Skin of body (tissue), 2 donors: ENCODE measurements around the gene KREMEN1. TPM values are rescaled to one million over a fixed set of nuclear protein-coding genes. Genes with fewer than 3 reads are reported as not detected.
"Not testable (repeated sequence)": the region's sequence is repeated elsewhere in the genome, so short reads cannot be mapped to it uniquely, and the experiment has no call there.

Experiments
- DNase-seq: peaks from one replicate; lab custom pipeline; 2025; lab: John Stamatoyannopoulos, UW
- total RNA-seq: library from RNA; depleted of rRNA; stranded (reverse); fragments of >200 nt; gene quantifications from one replicate; pipeline ENCODE4 v1.2.3, GENCODE V29; 2014

KREMEN1 gene, protein sequence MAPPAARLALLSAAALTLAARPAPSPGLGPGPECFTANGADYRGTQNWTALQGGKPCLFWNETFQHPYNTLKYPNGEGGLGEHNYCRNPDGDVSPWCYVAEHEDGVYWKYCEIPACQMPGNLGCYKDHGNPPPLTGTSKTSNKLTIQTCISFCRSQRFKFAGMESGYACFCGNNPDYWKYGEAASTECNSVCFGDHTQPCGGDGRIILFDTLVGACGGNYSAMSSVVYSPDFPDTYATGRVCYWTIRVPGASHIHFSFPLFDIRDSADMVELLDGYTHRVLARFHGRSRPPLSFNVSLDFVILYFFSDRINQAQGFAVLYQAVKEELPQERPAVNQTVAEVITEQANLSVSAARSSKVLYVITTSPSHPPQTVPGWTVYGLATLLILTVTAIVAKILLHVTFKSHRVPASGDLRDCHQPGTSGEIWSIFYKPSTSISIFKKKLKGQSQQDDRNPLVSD
- total RNA-seq = 30.4 TPM

DNA sequence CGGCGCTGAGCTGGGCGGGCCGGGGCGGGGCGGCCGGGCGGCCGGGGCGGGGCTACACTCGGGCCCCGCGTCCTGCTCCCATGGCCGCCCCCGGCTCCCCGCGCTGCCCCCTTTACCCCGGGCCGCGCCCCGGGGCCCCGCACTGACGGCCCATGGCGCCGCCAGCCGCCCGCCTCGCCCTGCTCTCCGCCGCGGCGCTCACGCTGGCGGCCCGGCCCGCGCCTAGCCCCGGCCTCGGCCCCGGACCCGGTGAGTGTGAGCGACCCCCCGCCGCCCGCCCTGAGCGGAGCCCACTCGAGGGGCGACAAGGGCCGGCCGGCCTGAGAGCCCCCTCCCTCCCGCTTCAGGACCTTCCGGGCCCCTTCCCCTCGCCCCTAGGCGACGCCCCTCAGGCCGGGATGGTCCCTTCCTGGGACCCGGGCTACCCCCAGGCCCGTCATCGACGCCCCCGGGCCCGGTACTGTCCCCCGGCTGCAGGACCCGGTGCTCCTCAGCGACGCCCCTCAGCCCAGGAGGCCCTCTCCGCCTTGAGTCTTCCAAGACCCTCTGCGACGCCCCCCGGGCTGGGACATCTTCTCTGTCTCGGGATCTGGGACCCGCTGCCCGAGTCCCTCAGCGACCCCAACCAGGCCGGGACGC, at the start of gene KREMEN1:
KREMEN1 (plus strand) TSS at position 57 of the 639 bp plus-strand sequence; CDS start at position 153, 96 bp downstream.
- DNase-seq = no peak

DNA sequence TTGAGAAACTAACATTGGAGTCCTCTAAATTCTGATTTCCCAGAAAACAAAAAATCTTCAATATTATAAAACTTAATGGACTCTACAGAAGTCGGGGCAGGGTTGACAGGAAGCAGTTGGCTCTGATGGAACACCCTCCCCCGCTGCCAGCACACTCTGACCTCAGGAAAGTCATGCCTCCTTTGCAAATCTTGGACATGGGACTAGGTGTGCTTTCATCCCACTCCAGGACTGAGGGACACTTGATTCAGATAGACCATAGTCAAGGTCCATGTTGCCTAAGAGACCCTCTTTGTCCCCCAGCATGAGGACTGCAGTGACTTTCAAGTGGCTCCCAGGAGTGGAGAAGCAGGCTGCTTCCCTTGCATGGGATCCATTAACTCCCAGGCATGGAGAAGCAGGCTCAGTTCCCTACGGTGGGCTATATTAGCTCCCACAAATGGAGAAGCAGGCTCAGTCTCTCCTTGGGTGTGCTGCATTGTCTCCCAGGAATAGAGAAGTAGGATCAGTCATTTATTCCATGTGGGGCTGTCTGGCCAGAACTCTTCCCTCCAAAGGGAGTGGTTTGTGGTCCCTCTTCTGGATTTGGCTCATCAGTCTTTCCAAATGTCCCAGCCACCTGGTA, 49.6 kb upstream of the KREMEN1 start:
- DNase-seq = no peak

DNA sequence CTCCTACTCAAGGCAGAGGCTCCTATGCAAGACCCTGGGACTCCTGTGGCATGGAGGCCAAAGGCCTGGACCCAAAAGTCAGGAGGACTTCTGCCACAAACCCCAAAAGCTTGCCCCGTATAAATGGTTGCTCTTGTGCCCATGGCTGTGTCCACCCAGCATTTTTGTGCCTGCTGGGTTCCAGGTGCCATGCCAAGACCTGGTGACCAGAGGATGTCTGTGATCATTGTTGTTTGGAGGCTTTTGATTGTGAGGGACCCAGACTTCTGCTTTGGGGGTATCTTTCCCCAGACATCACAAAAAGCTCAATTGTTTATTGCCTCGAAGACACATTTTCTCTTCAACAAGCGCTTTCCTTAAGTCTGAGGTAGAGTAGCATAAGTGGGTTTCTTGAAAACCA, 46.3 kb upstream of the KREMEN1 start:
- no peak for DNase-seq

DNA sequence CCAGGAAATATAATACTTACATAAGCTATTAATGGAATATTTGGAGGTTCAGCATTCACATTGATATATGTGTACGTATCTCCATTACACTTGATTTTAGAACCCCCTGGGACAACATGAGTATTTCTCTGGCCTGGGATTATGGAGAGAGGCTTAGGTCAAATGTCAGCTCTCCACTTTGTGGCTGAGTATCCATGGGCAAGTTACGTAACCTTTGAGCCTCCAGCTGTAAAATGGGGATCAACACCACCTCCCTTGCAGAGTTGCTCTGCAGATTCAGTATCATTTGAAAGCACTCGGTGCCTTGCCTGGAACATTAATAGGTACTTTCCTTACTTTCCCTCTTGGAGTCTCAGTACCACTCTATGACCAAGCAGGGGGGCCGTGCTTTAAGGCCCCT, 44.4 kb upstream of the KREMEN1 start:
- DNase-seq = no peak

DNA sequence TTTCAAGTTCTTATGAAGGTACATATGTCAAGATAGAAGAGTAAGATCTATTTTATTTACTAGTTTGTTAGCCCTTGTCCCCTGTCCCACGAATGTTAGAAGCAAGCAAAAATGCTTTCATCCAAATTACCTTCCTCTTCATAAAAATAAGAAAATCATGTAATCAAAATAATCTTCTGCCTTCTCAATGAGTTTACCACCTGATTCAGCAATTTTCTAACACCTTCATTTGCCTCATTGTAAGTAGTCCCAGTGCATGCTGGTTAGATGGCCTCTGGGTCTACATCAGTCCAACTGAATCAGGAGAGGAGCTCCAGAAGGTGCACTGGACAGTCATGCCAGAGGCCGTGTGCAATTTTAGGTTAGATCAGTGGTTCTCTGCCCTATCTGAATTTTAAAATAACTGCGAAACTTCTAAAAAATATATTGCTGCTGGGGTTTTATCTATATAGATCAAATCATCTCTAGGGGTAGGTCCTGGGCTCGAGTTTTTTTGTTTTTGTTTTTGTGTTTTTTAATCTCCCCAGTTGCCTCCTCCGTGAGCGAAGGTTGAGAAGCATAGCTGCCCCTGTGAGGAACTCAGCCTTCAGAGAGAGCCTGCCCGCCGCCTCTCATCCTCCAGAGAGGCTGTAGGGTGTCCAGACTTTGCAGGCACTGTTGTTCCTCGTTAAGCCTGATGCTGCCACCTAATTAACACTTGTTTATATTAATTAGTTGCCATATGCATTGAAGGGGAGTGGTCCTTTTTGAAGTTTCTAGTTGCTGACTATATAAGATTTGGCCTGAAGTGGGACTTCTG, 43.4 kb upstream of the KREMEN1 start:
- DNase-seq = no peak

DNA sequence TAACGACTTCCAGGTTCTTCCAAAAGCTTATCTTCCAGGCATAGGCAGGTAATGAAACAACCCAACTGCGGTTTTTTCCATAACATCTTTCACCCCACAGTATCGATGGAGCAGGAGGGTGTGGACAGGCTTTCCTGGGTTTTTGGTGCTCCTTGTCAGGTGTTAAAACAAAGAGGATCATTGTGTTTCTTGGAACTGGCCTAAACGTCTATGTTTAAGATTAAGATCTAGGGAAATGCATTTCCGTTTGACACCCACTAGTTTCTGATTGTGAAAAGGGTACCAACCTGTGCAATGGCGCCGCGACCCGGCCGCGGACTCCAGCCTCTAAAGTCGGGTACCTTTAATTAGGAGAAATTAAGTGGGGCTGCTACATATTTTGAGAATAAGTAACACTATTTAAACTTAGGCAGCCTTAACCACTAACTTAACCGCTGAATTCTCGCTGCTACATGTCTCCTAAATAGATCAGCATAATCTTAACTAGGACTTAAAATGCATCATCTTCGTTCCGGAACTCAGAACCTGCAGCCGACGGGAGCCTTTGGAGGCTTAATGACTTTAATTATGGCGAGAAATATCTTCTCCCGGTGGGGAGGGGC, 42.7 kb upstream of the KREMEN1 start:
- no peak for DNase-seq

DNA sequence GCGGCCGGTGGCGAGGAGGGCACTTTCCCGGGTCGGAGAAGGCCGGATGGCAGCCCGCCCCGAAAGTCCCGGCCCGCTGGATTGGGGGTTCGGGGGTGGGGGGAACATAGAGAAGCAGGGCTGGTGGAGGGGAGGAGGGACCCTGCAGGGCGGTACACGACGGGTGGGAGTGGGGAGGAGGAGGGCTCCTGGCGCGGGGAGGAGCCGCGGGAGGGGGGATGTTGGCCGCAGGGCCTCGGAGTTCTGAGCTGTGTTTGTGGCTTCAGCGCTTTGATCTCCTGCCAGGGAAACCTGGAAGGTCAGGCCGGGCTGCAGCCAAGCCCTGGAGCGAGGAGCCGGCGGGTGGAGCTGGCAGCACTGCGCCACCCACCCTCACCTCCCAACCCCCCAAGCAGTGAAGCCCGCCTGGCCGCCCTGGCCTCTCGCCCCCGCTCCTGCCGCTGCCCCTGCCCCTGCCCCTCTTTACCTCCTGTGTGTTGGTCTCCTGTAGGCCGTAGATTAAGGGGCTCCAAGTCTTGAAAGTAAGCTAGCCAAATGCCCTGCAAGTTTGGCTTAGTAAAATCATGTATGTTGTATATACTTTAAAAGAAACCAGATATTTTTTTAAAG, 42.1 kb upstream of the KREMEN1 start:
- peak; percentile 23 for DNase-seq

DNA sequence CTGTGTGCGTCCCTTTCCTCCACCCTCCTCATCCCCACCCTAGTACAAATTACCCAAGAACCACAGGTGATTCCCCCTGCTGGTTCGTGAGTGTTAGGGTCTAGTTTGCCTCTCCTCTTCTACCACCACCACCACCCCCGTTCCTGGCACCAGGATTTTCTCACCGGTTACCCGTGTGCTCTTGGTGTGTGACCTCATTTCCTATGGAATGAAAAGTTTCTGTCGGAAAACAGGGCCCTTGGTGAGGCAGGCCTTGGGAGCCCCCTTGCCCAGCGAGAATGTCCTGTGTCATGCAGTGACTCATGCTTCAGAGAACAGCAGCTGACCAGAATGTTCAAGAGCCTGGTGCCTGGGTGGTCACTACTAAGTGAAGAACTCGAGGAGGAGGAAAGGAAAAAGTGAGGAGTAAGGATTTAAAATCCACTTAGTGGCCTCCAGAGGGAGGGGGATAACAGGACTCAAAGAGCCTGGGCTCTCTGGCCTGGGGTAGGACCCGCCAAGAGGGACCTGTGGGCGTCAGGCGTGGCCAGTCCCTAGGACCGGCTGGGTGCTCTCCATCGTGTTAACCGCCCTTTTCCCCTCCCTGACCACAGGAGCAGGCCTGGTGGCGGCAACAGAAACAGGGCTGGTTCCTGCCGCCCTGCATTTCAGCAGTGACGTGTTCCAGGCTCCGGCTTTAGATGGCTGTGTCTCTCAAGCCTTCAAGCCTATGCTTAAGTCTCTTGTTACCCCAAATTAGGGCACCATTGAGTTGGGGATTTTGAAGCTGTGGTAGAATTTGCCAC, 41.4 kb upstream of the KREMEN1 start:
- peak; percentile 29 for DNase-seq

DNA sequence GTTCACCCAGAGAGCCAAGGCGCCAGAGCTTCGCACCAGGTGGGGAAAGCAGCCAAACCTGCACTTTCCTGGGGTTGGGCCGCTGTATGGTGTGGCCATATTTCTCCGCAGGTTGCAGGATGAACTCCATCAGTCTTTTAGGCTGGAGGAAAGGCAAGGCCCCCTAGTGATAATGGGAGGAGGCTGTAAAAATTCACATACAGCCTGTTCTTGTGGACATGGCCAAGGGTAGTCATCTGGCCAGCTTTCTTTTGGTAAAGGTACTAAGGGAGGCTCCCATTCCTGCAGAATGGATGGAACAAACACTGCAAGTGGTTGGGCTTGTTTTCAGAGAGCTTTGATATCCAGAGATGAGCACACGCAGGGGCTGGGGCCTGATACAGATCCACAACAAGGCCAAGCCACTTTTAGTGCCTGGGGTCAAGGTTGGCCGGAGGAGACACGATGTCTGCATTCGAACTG, 40.8 kb upstream of the KREMEN1 start:
- DNase-seq = no peak

DNA sequence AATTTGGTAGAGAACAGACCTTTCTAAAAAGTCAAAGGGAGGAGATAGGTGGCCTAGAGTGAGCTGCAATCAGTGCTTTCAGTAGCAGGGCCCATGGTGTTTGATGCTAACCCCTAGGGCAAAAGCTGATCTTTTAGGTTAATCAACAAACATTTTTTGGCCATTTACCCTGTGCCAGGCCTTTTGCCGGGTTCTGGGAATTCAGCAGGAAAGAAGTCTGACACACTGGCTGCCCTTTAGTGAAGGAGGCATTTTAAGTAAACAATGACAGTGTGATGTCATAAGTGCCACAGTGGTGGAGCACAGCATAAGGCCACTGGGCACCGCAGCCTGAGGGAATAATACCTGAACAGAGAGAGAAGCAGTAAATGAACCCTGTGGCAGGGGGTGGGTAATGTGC, 40.3 kb upstream of the KREMEN1 start:
- no peak for DNase-seq

DNA sequence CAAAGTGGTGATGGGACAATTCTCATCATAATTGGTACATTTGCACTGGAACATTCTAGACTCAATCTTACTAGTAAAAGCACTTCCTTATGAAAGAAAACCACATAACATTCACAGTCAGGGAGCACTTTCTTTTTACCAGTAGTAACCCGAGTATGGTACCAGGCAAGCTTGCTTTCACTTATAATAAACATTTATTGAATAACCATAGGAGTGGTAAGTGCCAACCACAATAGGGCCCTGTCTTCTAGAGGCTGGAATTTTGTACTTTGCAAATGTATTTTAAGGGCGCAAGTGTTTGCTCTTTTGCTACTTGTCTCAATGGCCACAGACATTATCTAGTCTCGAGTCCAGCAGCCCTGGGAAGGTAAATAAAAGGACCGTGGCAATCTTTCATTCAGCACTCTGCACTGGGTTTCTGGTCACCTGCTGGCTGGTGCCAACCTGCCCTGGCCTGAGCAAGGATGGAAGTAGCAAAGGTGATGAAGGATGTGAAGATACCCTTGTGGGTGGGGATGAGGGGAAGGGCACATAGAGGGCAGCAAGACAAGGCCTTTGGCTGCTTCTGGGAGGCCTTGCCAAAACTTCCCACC, 35.4 kb upstream of the KREMEN1 start:
- no peak for DNase-seq

DNA sequence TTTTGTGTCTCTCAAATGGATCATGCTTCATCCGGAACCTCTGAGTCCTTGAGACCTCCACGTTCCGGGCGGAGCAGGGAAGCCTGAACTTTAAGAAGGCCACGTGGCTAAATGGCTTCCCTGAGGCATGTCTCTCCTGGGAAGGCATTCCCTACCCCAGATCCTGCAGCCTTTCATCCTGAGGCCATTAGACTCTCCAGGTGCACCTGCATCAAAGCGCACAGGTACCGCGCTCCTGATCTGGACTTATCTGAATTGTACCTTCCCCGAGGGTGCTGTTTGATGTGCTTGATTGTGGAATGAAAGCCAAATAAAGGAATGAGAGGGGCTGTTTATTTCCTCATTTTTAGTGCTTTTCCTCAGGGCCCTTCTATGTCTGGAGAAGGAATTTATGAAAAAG, 33.7 kb upstream of the KREMEN1 start:
- DNase-seq = no peak

DNA sequence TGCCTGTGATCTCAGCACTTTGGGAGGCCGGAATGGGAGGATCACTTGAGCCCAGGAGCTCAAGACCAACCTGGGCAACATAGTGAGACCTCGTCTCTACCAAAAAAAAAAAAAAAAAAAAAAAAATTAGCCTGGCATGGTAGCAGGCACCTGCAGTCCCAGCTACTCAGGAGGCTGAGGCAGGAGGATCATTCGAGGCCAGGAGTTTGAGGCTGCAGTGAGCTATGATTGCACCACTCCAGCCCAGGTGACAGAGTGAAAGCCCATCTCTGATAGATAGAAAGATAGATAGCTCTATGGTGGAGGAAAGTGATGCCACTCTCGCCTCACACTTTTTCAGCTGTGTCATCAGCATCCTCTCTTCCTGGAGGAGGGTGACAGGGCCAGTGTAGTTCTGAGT, 33.2 kb upstream of the KREMEN1 start:
- DNase-seq = not testable (repeated sequence)

DNA sequence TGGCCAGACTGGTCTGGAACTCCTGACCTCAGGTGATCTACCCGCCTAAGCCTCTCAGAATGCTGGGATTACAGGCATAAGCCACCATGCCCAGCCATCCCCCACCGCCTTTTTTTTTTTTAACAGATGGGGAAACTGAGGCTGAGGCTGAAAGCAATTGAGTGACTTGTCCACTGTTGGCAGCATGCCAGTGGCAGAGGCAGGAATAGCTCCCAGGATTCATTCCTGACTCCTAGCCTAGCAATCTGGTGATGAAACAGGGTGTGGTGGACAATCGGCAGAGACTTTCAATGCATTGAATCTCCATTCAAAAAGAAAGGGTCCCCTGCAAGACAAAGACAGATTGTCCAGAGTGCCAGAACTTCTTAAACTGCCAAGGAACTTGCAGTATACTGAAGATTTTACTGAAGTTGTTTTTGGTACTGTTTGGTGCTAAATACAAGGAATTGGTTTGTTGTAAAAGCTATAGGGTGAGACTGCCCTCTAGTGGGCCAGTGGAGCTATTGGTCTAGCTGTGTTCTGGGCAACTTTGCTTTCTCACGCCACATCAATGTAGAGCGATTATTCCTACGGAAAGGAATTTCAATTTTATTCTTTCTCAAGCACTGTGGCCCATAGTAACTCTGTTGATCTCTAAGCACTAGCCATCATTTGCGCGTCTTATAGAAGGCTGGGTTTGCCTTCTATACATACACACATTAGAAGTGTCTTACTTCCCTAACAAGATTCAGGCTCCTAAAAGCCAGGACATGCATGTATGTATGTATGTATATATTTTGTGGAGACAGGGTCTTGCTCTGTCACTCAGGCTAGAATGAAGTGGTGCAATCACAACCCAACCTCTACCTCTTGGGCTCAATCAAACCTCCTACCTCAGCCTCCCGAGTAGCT, 32.2 kb upstream of the KREMEN1 start:
- DNase-seq = peak; percentile 80

DNA sequence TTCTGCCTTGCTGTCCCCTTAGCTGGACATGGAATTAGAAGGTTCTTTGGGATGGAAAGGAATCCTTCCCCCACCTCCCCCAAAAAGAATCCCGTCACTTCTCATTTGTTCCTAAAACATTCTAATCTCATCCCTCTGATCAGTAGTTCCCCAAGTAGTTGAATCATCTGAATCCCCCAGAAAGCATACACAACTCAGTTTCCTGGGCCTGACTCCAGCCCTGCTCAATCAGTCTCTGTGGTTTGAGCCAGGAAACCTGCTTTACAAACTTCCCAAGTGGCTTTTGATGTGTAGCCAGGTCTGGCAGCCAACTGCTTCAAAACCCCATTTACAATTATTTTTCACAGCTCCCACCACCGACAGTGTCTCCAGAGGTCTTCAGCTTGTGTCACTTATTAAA, 31.4 kb upstream of the KREMEN1 start:
- DNase-seq = no peak

DNA sequence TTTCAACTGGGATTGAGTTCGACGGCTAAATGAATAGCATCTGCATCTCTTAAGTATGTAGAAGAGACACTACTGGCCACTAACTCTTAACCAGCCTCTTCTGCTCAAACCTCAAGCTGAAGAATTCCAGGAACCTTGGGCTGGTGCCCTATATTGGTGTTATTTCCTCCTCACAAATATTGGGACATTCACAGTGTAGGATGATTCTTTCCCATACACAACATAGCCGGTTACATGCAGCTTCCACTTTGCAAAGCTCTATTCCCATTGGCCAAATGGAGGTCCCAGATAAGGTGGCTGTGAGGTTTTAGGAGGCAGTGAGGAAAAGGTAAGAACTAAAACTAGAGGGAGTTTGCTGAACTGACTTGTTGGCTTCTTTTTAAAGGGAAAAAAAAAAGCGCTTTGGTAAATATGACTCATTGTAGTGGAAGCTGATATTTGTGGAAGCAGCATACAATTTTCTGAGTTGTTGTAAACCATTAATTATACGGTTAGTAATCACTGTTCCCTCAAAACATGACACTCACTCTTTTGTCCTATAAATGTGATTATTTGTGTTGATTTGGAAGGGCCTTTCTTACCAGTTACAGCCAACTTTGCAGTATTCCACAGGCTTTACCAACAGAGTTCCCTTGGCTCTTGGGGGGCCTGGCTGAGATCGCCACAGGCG, 28.8 kb upstream of the KREMEN1 start:
- DNase-seq = no peak

DNA sequence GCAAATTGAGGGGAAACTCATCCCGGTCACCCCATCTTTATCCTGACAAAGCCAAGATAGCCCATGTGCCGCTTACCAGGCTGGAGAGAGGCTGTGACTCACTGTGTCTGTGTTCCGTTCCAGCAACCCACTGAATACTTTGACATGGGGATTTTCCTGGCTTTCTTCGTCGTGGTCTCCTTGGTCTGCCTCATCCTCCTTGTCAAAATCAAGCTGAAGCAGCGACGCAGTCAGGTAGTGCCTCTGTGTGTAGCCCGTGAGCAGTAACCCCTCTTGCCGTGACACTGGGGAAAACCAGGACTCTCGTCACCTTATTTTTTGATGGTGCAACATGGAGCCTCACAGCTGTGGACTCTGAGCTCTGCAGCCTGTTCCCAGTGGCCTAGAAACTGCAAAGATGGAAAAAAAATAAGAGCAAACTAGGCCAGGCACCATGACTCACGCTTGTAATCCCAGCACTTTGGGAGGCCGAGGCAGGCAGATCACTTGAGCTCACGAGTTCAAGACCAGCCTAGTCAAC, 28.1 kb upstream of the KREMEN1 start:
- no peak for DNase-seq
